Caco-2 (cell line): ENCODE measurements around the gene TEX19. TPM values are rescaled to one million over a fixed set of nuclear protein-coding genes. Genes with fewer than 3 reads are reported as not detected.
A peak's percentile ranks its signal among the peaks of the same experiment; 100 is the strongest.

Experiments
- BruUV-seq: library from RNA; stranded (reverse); fragments of 400-500 nt; replicated peaks from 2 replicates; lab custom pipeline; 2021; lab: Mats Ljungman, UMichigan
- CTCF ChIA-PET: fragments of 300-600 bp; sonication (Branson Sonifier 250); formaldehyde crosslinking; loops from one replicate; lab custom pipeline; 2022; ENCODE audit warnings: antibody characterized with exemption; lab: Charles Lee
- POLR2A ChIA-PET: fragments of 300-600 bp; sonication (Branson Sonifier 250); formaldehyde crosslinking; loops from one replicate; lab custom pipeline; 2022; ENCODE audit warnings: antibody characterized with exemption; lab: Charles Lee
- DNase-seq, 2 experiments: peaks; one replicate each; pipeline versions ENCODE4 v3.0.0 to v3.0.0-alpha.2; 2020 to 2022
- H3K27me3 ChIP-seq: replicated peaks from 2 replicates; pipeline ENCODE4 v1.6.0; 2011; ENCODE audit warnings: low read length; ENCODE audit not compliant: control insufficient read depth, insufficient read depth
- H3K36me3 ChIP-seq: 2 replicates; pipeline ENCODE4 v1.5.1; 2011; ENCODE audit warnings: low read length; ENCODE audit not compliant: control insufficient read depth, insufficient read depth
- H3K4me1 ChIP-seq: fragments of 250-450 bp; sonication (Bioruptor Pico); 2 replicates; pipeline ENCODE4 v1.5.1; 2020; ENCODE audit warnings: mild to moderate bottlenecking
- H3K4me3 ChIP-seq: 2 replicates; pipeline ENCODE4 v1.5.1; 2011; ENCODE audit warnings: low read depth, mild to moderate bottlenecking, control low read depth, low read length
- H3K9me3 ChIP-seq: fragments of 250-450 bp; sonication (Bioruptor Pico); 2 replicates; pipeline ENCODE4 v1.5.1; 2020; ENCODE audit warnings: mild to moderate bottlenecking, moderate library complexity
- H3K27ac Mint-ChIP-seq: one replicate; pipeline ENCODE4 v1.8.0; 2022; ENCODE audit warnings: mixed read lengths; ENCODE audit not compliant: unreplicated experiment
- H3K27me3 Mint-ChIP-seq: one replicate; pipeline ENCODE4 v1.8.0; 2022; ENCODE audit warnings: mixed read lengths; ENCODE audit not compliant: insufficient read depth, unreplicated experiment
- H3K36me3 Mint-ChIP-seq: one replicate; pipeline ENCODE4 v1.8.0; 2022; ENCODE audit warnings: mild to moderate bottlenecking, mixed read lengths; ENCODE audit not compliant: insufficient read depth, unreplicated experiment
- H3K4me1 Mint-ChIP-seq: one replicate; pipeline ENCODE4 v1.8.0; 2022; ENCODE audit warnings: low read depth, mixed read lengths; ENCODE audit not compliant: unreplicated experiment
- H3K4me3 Mint-ChIP-seq: one replicate; pipeline ENCODE4 v1.8.0; 2022; ENCODE audit warnings: mild to moderate bottlenecking, moderate library complexity, mixed read lengths; ENCODE audit not compliant: unreplicated experiment
- H3K9me3 Mint-ChIP-seq: one replicate; pipeline ENCODE4 v1.8.0; 2022; ENCODE audit warnings: mixed read lengths; ENCODE audit not compliant: unreplicated experiment
- intact Hi-C: fragments of 100-400 bp; cut with micrococcal nuclease; formaldehyde crosslinking; loops from one replicate; pipeline ENCODE4 v1.10.0; 2022; ENCODE audit not compliant: unreplicated experiment
- total RNA-seq: library from RNA; stranded (reverse); gene quantifications from 2 replicates; pipeline ENCODE4 v1.2.3, GENCODE V29; 2022
- TF ChIP-seq, protein P1 (sequence below), 2 experiments: fragments of 200-600 bp in 1 of 2; IDR thresholded peaks; 1 replicate in 1 of 2; 2 replicates in 1 of 2; pipeline versions ENCODE4 v1.5.1 to v1.8.0; 2011 to 2022; ENCODE audit warnings: antibody characterized with exemption in 1 of 2, control low read depth in 1 of 2, inconsistent platforms in 1 of 2, low read depth in 1 of 2, low read length in 1 of 2, mild to moderate bottlenecking in 1 of 2, moderate library complexity in 1 of 2; ENCODE audit not compliant: insufficient read depth in 1 of 2, severe bottlenecking in 1 of 2, unreplicated experiment in 1 of 2

The TEX19 gene
- total RNA-seq, 1 experiment from 2014 or later, result 4.2 TPM

DNA sequence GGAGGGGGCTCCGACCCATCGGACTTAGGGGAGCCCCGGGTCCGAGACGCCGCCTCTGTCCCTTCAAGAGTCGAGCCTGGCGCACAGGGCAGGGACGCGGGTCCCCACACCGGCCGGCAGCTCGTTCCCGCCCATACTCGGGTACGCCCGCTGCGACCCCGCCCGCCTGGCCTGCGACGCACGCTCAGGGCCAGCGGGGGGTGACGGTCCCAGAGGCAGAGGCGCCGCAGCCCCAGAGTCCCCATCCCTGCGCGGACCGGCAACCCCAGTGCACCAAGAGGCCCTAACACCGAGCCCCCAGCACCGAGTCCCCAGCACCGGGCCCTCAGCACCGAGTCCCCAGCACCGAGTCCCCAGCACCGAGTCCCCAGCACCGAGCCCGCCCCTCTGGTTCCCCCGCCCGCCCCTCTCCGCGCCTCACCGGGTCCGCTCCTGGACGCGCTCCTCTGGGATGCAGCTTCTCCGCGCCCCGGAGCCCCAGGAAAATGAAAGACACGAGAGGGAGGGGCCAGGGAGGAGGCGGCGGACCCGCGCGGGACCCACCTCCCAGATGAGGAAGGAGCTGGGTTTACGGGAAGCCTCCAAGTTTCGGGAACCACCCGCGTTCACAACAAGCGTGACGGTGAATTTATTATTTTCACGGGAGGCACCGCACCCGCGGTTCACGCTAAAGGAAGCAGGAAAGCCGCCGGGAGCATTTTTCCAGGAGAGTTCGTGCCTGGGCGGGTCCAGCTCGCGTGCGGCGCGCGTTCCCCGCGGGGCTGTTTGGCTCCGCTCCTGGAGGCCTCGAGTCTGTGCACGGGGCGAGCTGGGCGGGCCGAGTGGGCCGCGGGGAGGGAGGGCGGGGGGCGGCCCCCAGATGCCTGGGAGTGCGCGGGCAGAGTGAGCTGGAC is 25.5 kb upstream of the TEX19 start, which contains the start of gene SECTM1:
Gene SECTM1, minus strand, starts transcription at position 488 of the 893 bp plus-strand sequence. CDS start 6,526 bp downstream, outside the sequence.
- H3K4me1 Mint-ChIP-seq, result peaks cover 10% of the 10 kb centered on the region
- peak within 1 kb of the TSS; percentile 36 for H3K4me3 ChIP-seq

DNA sequence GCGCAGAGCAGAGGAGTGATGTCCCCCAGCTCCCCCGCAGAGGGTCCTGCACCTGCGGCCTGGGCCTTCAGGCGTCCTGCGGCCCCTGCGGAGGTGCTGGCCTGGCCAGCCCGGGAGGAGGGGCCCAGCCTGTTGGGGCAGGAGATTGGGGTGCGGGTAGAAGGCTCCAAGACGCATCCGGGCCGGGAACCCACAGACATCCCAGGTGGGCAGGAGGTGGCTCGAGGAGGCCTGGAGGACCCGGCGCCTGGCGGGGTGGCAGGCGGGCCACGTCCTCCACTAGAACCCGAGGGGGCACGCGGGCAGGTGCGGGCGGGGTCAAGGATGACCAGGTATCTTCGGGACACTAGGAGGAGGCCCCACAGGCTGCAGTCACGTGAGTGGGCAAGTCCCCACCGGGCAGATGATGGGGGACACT is 24.8 kb upstream of the TEX19 start:
- no peaks in the 10 kb centered on the region for H3K9me3 Mint-ChIP-seq
- H3K4me1 Mint-ChIP-seq, result peaks cover 13% of the 10 kb centered on the region
- CTCF ChIA-PET, result no interaction called here
- no TSS peak for BruUV-seq
- peaks cover 23% of the 10 kb centered on the region for H3K4me1 ChIP-seq
- no peaks in the 10 kb centered on the region for H3K27me3 Mint-ChIP-seq
- POLR2A ChIA-PET, result interaction anchor here (0.6 kb wide), 1 partner anchor 69 kb away, joined by 5 read pairs; no protein-coding TSS in a partner anchor
- peaks cover 5% of the 10 kb centered on the region for H3K36me3 Mint-ChIP-seq
- no peaks in the 10 kb centered on the region for H3K27me3 ChIP-seq
- no peaks in the 10 kb centered on the region for H3K9me3 ChIP-seq
- no peak for DNase-seq
- intact Hi-C loops, result no loop called here
- TF ChIP-seq, protein P1, sequence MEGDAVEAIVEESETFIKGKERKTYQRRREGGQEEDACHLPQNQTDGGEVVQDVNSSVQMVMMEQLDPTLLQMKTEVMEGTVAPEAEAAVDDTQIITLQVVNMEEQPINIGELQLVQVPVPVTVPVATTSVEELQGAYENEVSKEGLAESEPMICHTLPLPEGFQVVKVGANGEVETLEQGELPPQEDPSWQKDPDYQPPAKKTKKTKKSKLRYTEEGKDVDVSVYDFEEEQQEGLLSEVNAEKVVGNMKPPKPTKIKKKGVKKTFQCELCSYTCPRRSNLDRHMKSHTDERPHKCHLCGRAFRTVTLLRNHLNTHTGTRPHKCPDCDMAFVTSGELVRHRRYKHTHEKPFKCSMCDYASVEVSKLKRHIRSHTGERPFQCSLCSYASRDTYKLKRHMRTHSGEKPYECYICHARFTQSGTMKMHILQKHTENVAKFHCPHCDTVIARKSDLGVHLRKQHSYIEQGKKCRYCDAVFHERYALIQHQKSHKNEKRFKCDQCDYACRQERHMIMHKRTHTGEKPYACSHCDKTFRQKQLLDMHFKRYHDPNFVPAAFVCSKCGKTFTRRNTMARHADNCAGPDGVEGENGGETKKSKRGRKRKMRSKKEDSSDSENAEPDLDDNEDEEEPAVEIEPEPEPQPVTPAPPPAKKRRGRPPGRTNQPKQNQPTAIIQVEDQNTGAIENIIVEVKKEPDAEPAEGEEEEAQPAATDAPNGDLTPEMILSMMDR (IDR thresholded peaks at IDR 0.05; ENCODE audit: insufficient read depth in 1 of 2, low read depth in 1 of 2, low read length in 1 of 2, severe bottlenecking in 1 of 2, unreplicated experiment in 1 of 2), result no peak
- H3K4me3 Mint-ChIP-seq, result no peak overlapping the region
- no peaks in the 10 kb centered on the region for H3K36me3 ChIP-seq
- H3K27ac Mint-ChIP-seq, result no peak overlapping the region
- H3K4me3 ChIP-seq, result no peak overlapping the region

More for the DNA sequence above, 25.5 kb upstream of the TEX19 start, which contains the start of gene SECTM1:
- intact Hi-C loops, result no loop called here
- Mint-ChIP-seq H3K36me3 (peaks cover 5% of the 10 kb centered on the region), H3K4me3 (peak within 1 kb of the TSS; percentile 70), H3K27me3 (no peaks in the 10 kb centered on the region), H3K9me3 (no peaks in the 10 kb centered on the region), H3K27ac (peak within 1 kb of the TSS; percentile 81)
- TF ChIP-seq, protein P1 (IDR thresholded peaks at IDR 0.05; ENCODE audit: insufficient read depth in 1 of 2, low read depth in 1 of 2, low read length in 1 of 2, severe bottlenecking in 1 of 2, unreplicated experiment in 1 of 2), result no peak
- Histone ChIP-seq H3K9me3 (no peaks in the 10 kb centered on the region), H3K27me3 (no peaks in the 10 kb centered on the region), H3K4me1 (peaks cover 23% of the 10 kb centered on the region), H3K36me3 (no peaks in the 10 kb centered on the region)
- no TSS peak for BruUV-seq
- CTCF ChIA-PET, result no interaction called here
- DNase-seq, result no peak
- POLR2A ChIA-PET, result interaction anchor here (0.6 kb wide), 1 partner anchor 68 kb away, joined by 5 read pairs; no protein-coding TSS in a partner anchor

DNA sequence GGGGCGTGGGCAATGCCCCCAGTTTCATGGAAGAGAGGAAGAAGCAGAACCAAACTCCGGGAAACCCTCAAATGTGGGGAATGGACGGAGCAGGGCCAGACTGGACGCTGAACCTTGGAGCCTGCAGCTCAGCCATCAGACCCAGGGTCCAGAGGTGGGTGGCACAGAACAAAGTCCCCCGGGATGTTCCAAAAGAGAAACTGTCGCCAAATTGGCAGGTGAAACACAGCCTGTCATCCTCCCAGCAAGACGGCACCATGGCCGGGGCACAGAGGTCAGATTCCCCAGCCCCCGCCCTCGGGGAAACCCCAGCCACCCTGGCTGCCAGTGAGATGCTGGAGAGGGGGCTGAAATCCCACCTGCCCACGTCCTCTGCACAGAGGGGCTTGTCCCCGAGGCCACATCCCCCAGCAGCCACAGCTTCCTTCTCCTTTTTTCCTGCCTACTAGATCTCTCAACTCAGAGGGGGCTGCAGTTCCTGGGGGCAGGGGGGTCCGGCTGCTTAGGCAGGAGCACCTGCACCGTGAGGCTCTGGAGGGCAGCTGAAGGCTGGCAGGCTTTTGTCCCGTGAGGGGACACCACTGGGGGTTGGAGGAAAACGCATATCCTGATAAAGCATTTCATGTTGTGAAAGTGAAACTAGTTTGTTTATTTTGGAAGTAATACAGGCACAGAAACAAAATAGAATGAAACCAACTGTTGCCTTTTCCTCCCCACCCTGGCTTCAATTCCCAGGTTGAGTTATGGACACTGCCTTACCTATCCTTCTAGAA is 24.2 kb upstream of the TEX19 start:
- intact Hi-C loops, result no loop called here
- no peak overlapping the region for H3K4me3 ChIP-seq
- Mint-ChIP-seq H3K36me3 (peaks cover 5% of the 10 kb centered on the region), H3K27me3 (no peaks in the 10 kb centered on the region), H3K27ac (peak overlapping the region; percentile 50), H3K4me3 (no peak overlapping the region), H3K9me3 (no peaks in the 10 kb centered on the region), H3K4me1 (peaks cover 13% of the 10 kb centered on the region)
- no peaks in the 10 kb centered on the region for H3K27me3 ChIP-seq
- no TSS peak for BruUV-seq
- POLR2A ChIA-PET, result no interaction called here
- H3K4me1 ChIP-seq, result peaks cover 26% of the 10 kb centered on the region
- TF ChIP-seq, protein P1 (IDR thresholded peaks at IDR 0.05; ENCODE audit: insufficient read depth in 1 of 2, low read depth in 1 of 2, low read length in 1 of 2, severe bottlenecking in 1 of 2, unreplicated experiment in 1 of 2), result no peak
- H3K9me3 ChIP-seq, result no peaks in the 10 kb centered on the region
- no peak for DNase-seq
- H3K36me3 ChIP-seq, result no peaks in the 10 kb centered on the region
- CTCF ChIA-PET, result interaction anchor here (0.6 kb wide), 1 partner anchor 9 kb away, joined by 6 read pairs; no protein-coding TSS in a partner anchor
